H1 (cell line): ENCODE data around the gene DNASE1. TPM values are rescaled to one million over a fixed set of nuclear protein-coding genes. Genes with fewer than 3 reads are reported as not detected.

Experiments
- CTCF ChIA-PET: fragments of 300-600 bp; sonication (Branson Sonifier 250); formaldehyde crosslinking; loops from one replicate; lab custom pipeline; 2021; ENCODE audit not compliant: partially characterized antibody; lab: Charles Lee
- POLR2A ChIA-PET: fragments of 300-600 bp; sonication (Branson Sonifier 250); formaldehyde crosslinking; loops from one replicate; lab custom pipeline; 2021; ENCODE audit warnings: inconsistent platforms; ENCODE audit not compliant: partially characterized antibody; lab: Charles Lee
- DNase-seq, 2 experiments: peaks; one replicate each; pipeline versions ENCODE4 v3.0.0 to v3.0.0-alpha.2; 2010 to 2022; ENCODE audit warnings: low spot score in 2 of 2, low read depth in 1 of 2, mixed read lengths in 1 of 2
- FAIRE-seq: peaks from 2 replicates; lab custom pipeline; 2011; peaks lifted over from hg19 to GRCh38; lab: Jason Lieb, UNC
- H2AFZ ChIP-seq: 2 replicates; pipeline ENCODE4 v1.8.1; 2012; ENCODE audit warnings: low read length, inconsistent platforms
- H2AK5ac ChIP-seq: 2 replicates; pipeline ENCODE4 v1.6.1; 2013; ENCODE audit warnings: low read depth, low read length
- H2BK120ac ChIP-seq: replicated peaks from 2 replicates; pipeline ENCODE3; 2013; ENCODE audit warnings: low read depth, low read length, inconsistent platforms
- H2BK12ac ChIP-seq: 2 replicates; pipeline ENCODE4 v1.6.1; 2013; ENCODE audit warnings: low read depth, low read length
- H2BK15ac ChIP-seq: 2 replicates; pipeline ENCODE4 v1.6.1; 2013; ENCODE audit warnings: low read length
- H2BK20ac ChIP-seq: 2 replicates; pipeline ENCODE4 v1.6.1; 2013; ENCODE audit warnings: low read length
- H2BK5ac ChIP-seq: 2 replicates; pipeline ENCODE4 v1.6.1; 2013; ENCODE audit warnings: low read depth, low read length
- H3K14ac ChIP-seq: 2 replicates; pipeline ENCODE4 v1.6.1; 2013; ENCODE audit warnings: inconsistent platforms; ENCODE audit not compliant: insufficient read length
- H3K18ac ChIP-seq: 2 replicates; pipeline ENCODE4 v1.6.1; 2013; ENCODE audit warnings: low read length; ENCODE audit errors: extremely low read depth
- H3K23ac ChIP-seq: 2 replicates; pipeline ENCODE4 v1.6.1; 2013; ENCODE audit warnings: inconsistent platforms; ENCODE audit not compliant: insufficient read length
- H3K23me2 ChIP-seq: 2 replicates; pipeline ENCODE4 v1.6.1; 2013; ENCODE audit warnings: low read depth, low read length
- H3K27ac ChIP-seq: 2 replicates; pipeline ENCODE4 v1.6.1; 2011; ENCODE audit warnings: low read depth, low read length, inconsistent platforms
- H3K27me3 ChIP-seq, 4 experiments: replicated peaks in 1 of 4; 1 replicate in 1 of 4; 2 replicates in 3 of 4; pipeline versions ENCODE4 v1.6.1 to v1.8.1; 2011 to 2013; ENCODE audit warnings: low read length in 3 of 4, mild to moderate bottlenecking in 3 of 4, inconsistent platforms in 2 of 4, mixed read lengths in 2 of 4, moderate library complexity in 1 of 4; ENCODE audit not compliant: control insufficient read depth in 3 of 4, insufficient read depth in 3 of 4; ENCODE audit errors: extremely low read depth in 1 of 4
- H3K36me3 ChIP-seq, 4 experiments: 2 replicates each; pipeline versions ENCODE4 v1.6.1 to v1.8.1; 2011 to 2013; ENCODE audit warnings: mild to moderate bottlenecking in 4 of 4, low read length in 3 of 4, moderate library complexity in 2 of 4, control low read depth in 1 of 4, inconsistent platforms in 1 of 4; ENCODE audit not compliant: insufficient read depth in 4 of 4, control insufficient read depth in 2 of 4
- H3K4ac ChIP-seq: replicated peaks from 2 replicates; pipeline ENCODE3; 2013; ENCODE audit warnings: low read length, low read depth, mixed read lengths, inconsistent platforms; ENCODE audit not compliant: insufficient read length
- H3K4me1 ChIP-seq, 4 experiments: replicated peaks in 1 of 4; 1 replicate in 1 of 4; 2 replicates in 3 of 4; pipeline versions ENCODE4 v1.6.1 to v1.8.1; 2011 to 2013; ENCODE audit warnings: low read length in 3 of 4, inconsistent platforms in 2 of 4, mixed read lengths in 1 of 4; ENCODE audit not compliant: insufficient read depth in 4 of 4, control insufficient read depth in 3 of 4
- H3K4me2 ChIP-seq, 2 experiments: 2 replicates each; pipeline versions ENCODE4 v1.6.1 to v1.8.1; 2011 to 2013; ENCODE audit warnings: low read depth in 2 of 2, low read length in 2 of 2, control low read depth in 1 of 2, inconsistent platforms in 1 of 2, mild to moderate bottlenecking in 1 of 2; ENCODE audit not compliant: insufficient read depth in 1 of 2
- H3K4me3 ChIP-seq, 4 experiments: fragments of 200-600, 300-600 bp in 1 of 4; sonication (generic), shearing (Covaris generic), sonication (Bioruptor Twin) in 1 of 4; 2 replicates each; pipeline versions ENCODE4 v1.5.1 to v1.8.1; 2011 to 2016; ENCODE audit warnings: low read length in 4 of 4, low read depth in 3 of 4, control low read depth in 2 of 4, inconsistent platforms in 2 of 4, mild to moderate bottlenecking in 2 of 4, mixed read lengths in 1 of 4, moderate library complexity in 1 of 4; ENCODE audit not compliant: insufficient read depth in 2 of 4; ENCODE audit errors: extremely low read depth in 1 of 4
- H3K56ac ChIP-seq: replicated peaks from 2 replicates; pipeline ENCODE3; 2013; ENCODE audit warnings: low read depth, mild to moderate bottlenecking, mixed read lengths, low read length, inconsistent platforms; ENCODE audit not compliant: insufficient read length
- H3K79me1 ChIP-seq: 2 replicates; pipeline ENCODE4 v1.6.1; 2013; ENCODE audit warnings: low read depth, low read length, control low read depth
- H3K79me2 ChIP-seq, 2 experiments: 2 replicates each; pipeline versions ENCODE4 v1.6.1 to v1.8.1; 2012 to 2013; ENCODE audit warnings: low read length in 2 of 2, mild to moderate bottlenecking in 2 of 2, inconsistent platforms in 1 of 2; ENCODE audit not compliant: insufficient read depth in 2 of 2, control insufficient read depth in 1 of 2
- H3K9ac ChIP-seq, 4 experiments: replicated peaks in 1 of 4; 1 replicate in 1 of 4; 2 replicates in 3 of 4; pipeline versions ENCODE4 v1.6.1 to v1.8.1; 2011 to 2013; ENCODE audit warnings: low read depth in 3 of 4, low read length in 3 of 4, control low read depth in 2 of 4, mild to moderate bottlenecking in 2 of 4, moderate library complexity in 2 of 4, inconsistent platforms in 1 of 4; ENCODE audit errors: extremely low read depth in 1 of 4
- H3K9me3 ChIP-seq, 2 experiments: 2 replicates each; pipeline versions ENCODE4 v1.6.1 to v1.8.1; 2012 to 2013; ENCODE audit warnings: mild to moderate bottlenecking in 2 of 2, moderate library complexity in 2 of 2, control low read depth in 1 of 2, inconsistent platforms in 1 of 2, low read depth in 1 of 2, low read length in 1 of 2, mixed read lengths in 1 of 2; ENCODE audit not compliant: insufficient read depth in 2 of 2
- H4K20me1 ChIP-seq, 2 experiments: replicated peaks in 1 of 2; 2 replicates each; pipeline versions ENCODE3 to v1.8.1; 2011 to 2013; ENCODE audit warnings: inconsistent platforms in 2 of 2, low read length in 2 of 2, mild to moderate bottlenecking in 1 of 2; ENCODE audit not compliant: insufficient read depth in 2 of 2, control insufficient read depth in 1 of 2
- H4K5ac ChIP-seq: 2 replicates; pipeline ENCODE4 v1.6.1; 2013; ENCODE audit warnings: low read length, low read depth, mixed read lengths, inconsistent platforms; ENCODE audit not compliant: insufficient read length
- H4K8ac ChIP-seq: 2 replicates; pipeline ENCODE4 v1.8.0; 2013; ENCODE audit warnings: mild to moderate bottlenecking, moderate library complexity, low read length, inconsistent platforms; ENCODE audit not compliant: insufficient read depth; ENCODE audit errors: extremely low read depth
- H4K91ac ChIP-seq: replicated peaks from 2 replicates; pipeline ENCODE3; 2013; ENCODE audit warnings: low read length, mixed read lengths, inconsistent platforms; ENCODE audit not compliant: insufficient read length
- BRCA1 ChIP-seq: IDR thresholded peaks from 2 replicates; pipeline ENCODE4 v1.6.1; 2012; ENCODE audit warnings: low read depth, low read length, improper control_type of control experiment
- GTF2F1 ChIP-seq: IDR thresholded peaks from 2 replicates; pipeline ENCODE4 v1.6.1; 2012; ENCODE audit warnings: low read depth, low read length, improper control_type of control experiment, borderline replicate concordance
- HDAC6 ChIP-seq: IDR thresholded peaks from one replicate; pipeline ENCODE4 v1.7.1; 2012; ENCODE audit warnings: low read depth, mild to moderate bottlenecking, inconsistent platforms, low read length, moderate library complexity
- JUN ChIP-seq: IDR thresholded peaks from 2 replicates; pipeline ENCODE4 v1.6.1; 2011; ENCODE audit warnings: low read depth, mild to moderate bottlenecking, improper control_type of control experiment, low read length
- MAX ChIP-seq: IDR thresholded peaks from 2 replicates; pipeline ENCODE4 v1.6.1; 2012; ENCODE audit warnings: inconsistent platforms
- POLR2A ChIP-seq, 2 experiments: IDR thresholded peaks; 1 replicate in 1 of 2; 2 replicates in 1 of 2; pipeline ENCODE4 v1.6.1; 2011; ENCODE audit warnings: low read depth in 2 of 2, low read length in 2 of 2, mild to moderate bottlenecking in 2 of 2; ENCODE audit errors: control extremely low read depth in 1 of 2
- RBBP5 ChIP-seq: IDR thresholded peaks from 2 replicates; pipeline ENCODE4 v1.7.1; 2012; ENCODE audit warnings: low read depth, mild to moderate bottlenecking, inconsistent platforms, low read length, moderate library complexity, borderline replicate concordance
- SP2 ChIP-seq: IDR thresholded peaks from 2 replicates; pipeline ENCODE4 v1.6.1; 2012; ENCODE audit warnings: mild to moderate bottlenecking, low read length, inconsistent platforms
- SRF ChIP-seq: IDR thresholded peaks from 2 replicates; pipeline ENCODE4 v1.6.1; 2011; ENCODE audit warnings: mild to moderate bottlenecking, low read depth, low read length, moderate library complexity
- TAF1 ChIP-seq: IDR thresholded peaks from 2 replicates; pipeline ENCODE4 v1.6.1; 2011; ENCODE audit warnings: mild to moderate bottlenecking, low read depth, low read length
- WGBS, 2 experiments: shearing (Covaris generic) in 1 of 2; methylation state at CpG; one replicate each; pipeline versions ENCODE4 v1.1.6 to v1.1.7; 2013 to 2015; ENCODE audit warnings: low lambda C conversion rate in 2 of 2, mixed read lengths in 2 of 2, inconsistent platforms in 1 of 2, low coverage in 1 of 2, missing lambda C conversion rate in 1 of 2; ENCODE audit not compliant: insufficient replicate concordance in 2 of 2, insufficient coverage in 1 of 2, insufficient read length in 1 of 2; ENCODE audit errors: extremely low coverage in 1 of 2, missing lambda C conversion rate in 1 of 2; 5-methylcytosine and 5-hydroxymethylcytosine counted together
- polyA plus RNA-seq, 7 experiments: library from polyadenylated mRNA; depleted of rRNA in 3 of 7; stranded (reverse) in 5 of 7; unstranded in 2 of 7; fragments of >200 nt in 5 of 7; fragments of 200-250 nt in 2 of 7; gene quantifications; 1 replicate in 5 of 7; 2 replicates in 1 of 7; 4 replicates in 1 of 7; pipeline versions ENCODE4 v1.2.1 to v1.2.3, GENCODE V29; 2011 to 2013; ENCODE audit warnings: missing spikeins in 2 of 7, mixed read lengths in 2 of 7
- total RNA-seq: library from RNA; stranded (reverse); fragmentation: NEBNext Ultra II Directional; extraction: Animal tissue kit (Norgen Biotek cat#: 25700); gene quantifications from 2 replicates; pipeline ENCODE4 v1.2.1, GENCODE V29; 2021

The DNASE1 gene
- total and polyA plus RNA-seq, 2 of the 8 experiments (the other 6 are each of a cell fraction or from before 2014, with no cell fraction given) = 11.5 to 16.7 TPM

GRCh38 chr16:3641801-3642396 lies 12.6 kb upstream of the DNASE1 start:
- CTCF ChIA-PET = interaction anchor here (1.7 to 3.2 kb wide), 2 partner anchors 12 to 16 kb away, joined by 6 to 11 read pairs; no protein-coding TSS in a partner anchor
- Histone ChIP-seq H2BK12ac (peak overlapping the region; percentile 55; the same call in 1 of the 2 replicates), H3K27me3 (no peaks in the 10 kb centered on the region), H3K79me2 (no peaks in the 10 kb centered on the region), H3K23ac (no peak overlapping the region), H3K36me3 (no peaks in the 10 kb centered on the region), H3K9ac (no peak overlapping the region), H3K56ac (no peak overlapping the region), H3K4ac (no peak overlapping the region), H3K14ac (no peak overlapping the region), H3K18ac (no peak overlapping the region), H3K4me2 (no peak overlapping the region), H3K27ac (no peak overlapping the region; the same call in 1 of the 2 replicates), H2BK20ac (0 out of 2 replicates have a peak overlapping the region, but pooled peaks have one; percentile 7), H2BK5ac (peak overlapping the region; percentile 26; the same call in 1 of the 2 replicates), H4K5ac (no peak overlapping the region), H4K91ac (no peak overlapping the region), H2AFZ (no peak overlapping the region), H3K23me2 (no peaks in the 10 kb centered on the region), H2BK15ac (peak overlapping the region; percentile 5; the same call in 1 of the 2 replicates), H2AK5ac (no peak overlapping the region), H3K9me3 (no peaks in the 10 kb centered on the region), H3K4me1 (peaks cover 17 to 38% (median 26%) of the 10 kb centered on the region in 4 experiments), H4K8ac (no peak overlapping the region), H3K79me1 (peaks cover 2% of the 10 kb centered on the region), H4K20me1 (no peaks in the 10 kb centered on the region), H2BK120ac (no peak overlapping the region), H3K4me3 (no peak overlapping the region)
- DNase-seq = peak in 1 of 2 experiments; percentile 34
- no peak for FAIRE-seq
- no peak for TF ChIP-seq JUN
- no peak for TF ChIP-seq TAF1
- no peak for TF ChIP-seq MAX
- TF ChIP-seq SRF = no peak
- TF ChIP-seq BRCA1 = no peak
- no peak for TF ChIP-seq HDAC6
- no peak for TF ChIP-seq RBBP5
- no peak for TF ChIP-seq SP2
- TF ChIP-seq GTF2F1 = no peak
- no peak for TF ChIP-seq POLR2A (IDR thresholded peaks at IDR 0.05; ENCODE audit: control extremely low read depth in 1 of 2, low read depth in 2 of 2, low read length in 2 of 2)
- 95% methylated on average over 7 of the region's 9 CpGs; no CpG with 5 or more reads in 1 of the 2 experiments for WGBS, 2 experiments
- POLR2A ChIA-PET = interaction anchor here (1.0 to 1.5 kb wide), 2 partner anchors 12 to 30 kb away, joined by 3 read pairs; partner anchors contain the start of gene SLX4
